Astrocyte of the spinal cord (primary cell): ENCODE results near the gene OPRM1.

ENCODE experiments used
- DNase-seq: peaks from one replicate; pipeline ENCODE4 v3.0.0; 2011; ENCODE audit warnings: low read depth, low spot score
- H3K4me3 ChIP-seq: 2 replicates; pipeline ENCODE4 v1.5.1; 2011; ENCODE audit warnings: low read depth, mild to moderate bottlenecking, low read length, moderate library complexity
- in situ Hi-C: cut with HindIII; loops from 2 replicates; pipeline ENCODE4 v1.10.0; 2017; ENCODE audit warnings: low sequenced_read_pairs
- TF ChIP-seq, protein P1 (sequence below): IDR thresholded peaks from 2 replicates; pipeline ENCODE4 v1.5.1; 2012; ENCODE audit warnings: low read depth, mild to moderate bottlenecking, low read length, inconsistent platforms

The OPRM1 gene

DNA sequence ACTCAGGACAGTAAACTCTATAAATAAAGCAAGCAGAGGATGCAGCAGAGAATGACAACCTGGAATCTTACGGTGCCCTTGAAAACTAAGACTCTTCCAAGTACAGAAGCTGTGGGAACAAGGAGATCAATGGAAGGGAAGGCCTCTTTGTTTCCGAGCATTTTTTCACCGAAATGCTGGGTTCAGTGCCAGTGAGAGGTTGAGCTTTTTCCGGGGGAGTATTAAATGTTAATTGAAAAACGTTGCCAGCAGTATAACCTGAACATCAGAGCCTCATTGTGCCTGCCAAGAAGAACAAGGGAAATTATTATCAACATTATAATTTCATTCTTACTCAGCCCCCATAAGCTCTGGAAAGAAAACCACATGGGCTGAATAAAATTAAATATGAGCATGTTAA, 17.5 kb downstream of the OPRM1 start:
- TF ChIP-seq, protein P1, sequence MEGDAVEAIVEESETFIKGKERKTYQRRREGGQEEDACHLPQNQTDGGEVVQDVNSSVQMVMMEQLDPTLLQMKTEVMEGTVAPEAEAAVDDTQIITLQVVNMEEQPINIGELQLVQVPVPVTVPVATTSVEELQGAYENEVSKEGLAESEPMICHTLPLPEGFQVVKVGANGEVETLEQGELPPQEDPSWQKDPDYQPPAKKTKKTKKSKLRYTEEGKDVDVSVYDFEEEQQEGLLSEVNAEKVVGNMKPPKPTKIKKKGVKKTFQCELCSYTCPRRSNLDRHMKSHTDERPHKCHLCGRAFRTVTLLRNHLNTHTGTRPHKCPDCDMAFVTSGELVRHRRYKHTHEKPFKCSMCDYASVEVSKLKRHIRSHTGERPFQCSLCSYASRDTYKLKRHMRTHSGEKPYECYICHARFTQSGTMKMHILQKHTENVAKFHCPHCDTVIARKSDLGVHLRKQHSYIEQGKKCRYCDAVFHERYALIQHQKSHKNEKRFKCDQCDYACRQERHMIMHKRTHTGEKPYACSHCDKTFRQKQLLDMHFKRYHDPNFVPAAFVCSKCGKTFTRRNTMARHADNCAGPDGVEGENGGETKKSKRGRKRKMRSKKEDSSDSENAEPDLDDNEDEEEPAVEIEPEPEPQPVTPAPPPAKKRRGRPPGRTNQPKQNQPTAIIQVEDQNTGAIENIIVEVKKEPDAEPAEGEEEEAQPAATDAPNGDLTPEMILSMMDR = no peak
- in situ Hi-C loops = no loop called here
- no peak for DNase-seq
- no peak overlapping the region for H3K4me3 ChIP-seq

DNA sequence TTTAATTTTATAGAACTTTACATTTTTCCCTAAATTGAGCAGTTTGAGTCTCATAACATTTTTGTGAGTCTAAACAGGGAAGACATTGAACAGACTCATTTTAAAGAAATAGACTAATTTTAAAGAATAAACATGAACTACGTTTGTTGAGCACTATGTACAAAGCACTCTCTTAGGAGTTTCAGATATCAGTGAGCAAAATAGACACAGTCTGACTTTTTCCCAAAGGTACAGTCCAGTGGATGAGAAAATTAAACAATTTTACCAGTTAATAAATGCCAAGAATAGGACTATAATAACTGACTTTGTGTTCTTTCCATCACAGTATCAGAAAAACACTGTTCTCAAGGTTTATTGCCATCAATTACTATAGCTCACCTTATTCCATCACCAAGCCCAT, 18.1 kb downstream of the OPRM1 start:
- DNase-seq = no peak
- in situ Hi-C loops = no loop called here
- TF ChIP-seq, protein P1 = no peak
- no peak overlapping the region for H3K4me3 ChIP-seq

DNA sequence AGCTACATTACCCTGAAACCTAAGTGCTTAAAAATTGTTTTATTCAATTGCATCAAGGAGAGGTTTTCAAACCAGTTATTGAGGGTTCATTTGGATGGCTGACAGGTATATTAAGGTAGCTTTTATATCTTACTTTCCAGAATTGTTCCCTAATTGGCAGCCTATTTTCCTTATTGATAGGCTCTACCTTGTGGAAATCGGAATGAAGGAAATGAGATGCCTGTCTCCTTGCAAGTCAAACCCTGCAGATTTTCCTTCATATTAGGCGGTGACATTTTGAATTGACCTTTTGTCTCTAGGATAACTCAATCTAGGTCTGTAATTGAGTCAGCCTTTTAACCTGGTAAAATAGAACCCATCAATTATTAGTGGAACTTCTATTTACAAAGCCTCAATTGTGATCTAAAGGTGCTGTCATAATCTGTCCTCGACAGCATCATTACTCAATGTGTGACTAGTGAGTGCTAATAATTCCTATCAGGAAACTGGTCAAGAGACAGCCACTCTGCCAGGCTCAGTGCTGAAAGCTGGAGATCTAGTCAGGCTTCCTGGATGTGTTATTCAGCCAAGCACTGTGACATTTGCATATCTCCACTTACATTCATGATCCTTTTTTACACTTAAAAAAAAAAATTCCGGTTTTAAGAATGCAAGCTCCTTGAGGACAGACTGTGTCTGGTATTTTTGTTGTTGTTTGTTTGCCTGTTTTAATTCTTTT, 20.1 kb downstream of the OPRM1 start:
- TF ChIP-seq, protein P1 = no peak
- no peak for DNase-seq
- no peak overlapping the region for H3K4me3 ChIP-seq
- in situ Hi-C loops = no loop called here

DNA sequence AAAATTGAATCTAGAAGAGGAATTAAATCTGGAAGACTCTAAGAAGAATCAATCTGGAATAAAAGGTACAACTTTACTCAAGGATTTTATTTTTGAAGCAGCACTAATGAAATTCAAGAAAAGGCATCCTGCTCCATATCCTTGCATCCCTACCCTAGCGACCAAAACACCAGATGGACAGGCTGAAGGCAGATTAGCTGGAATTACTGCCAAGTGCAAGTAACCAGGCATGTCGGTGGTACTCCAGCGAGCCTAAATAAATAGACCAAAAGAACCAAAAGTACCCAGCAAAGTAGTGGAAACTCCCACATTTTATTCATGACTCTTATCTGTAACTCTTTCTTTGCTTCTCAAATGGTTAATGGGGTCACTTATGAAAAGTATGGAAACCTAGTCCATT, 21.0 kb downstream of the OPRM1 start:
- TF ChIP-seq, protein P1 = no peak
- H3K4me3 ChIP-seq = no peak overlapping the region
- no peak for DNase-seq
- in situ Hi-C loops = no loop called here

DNA sequence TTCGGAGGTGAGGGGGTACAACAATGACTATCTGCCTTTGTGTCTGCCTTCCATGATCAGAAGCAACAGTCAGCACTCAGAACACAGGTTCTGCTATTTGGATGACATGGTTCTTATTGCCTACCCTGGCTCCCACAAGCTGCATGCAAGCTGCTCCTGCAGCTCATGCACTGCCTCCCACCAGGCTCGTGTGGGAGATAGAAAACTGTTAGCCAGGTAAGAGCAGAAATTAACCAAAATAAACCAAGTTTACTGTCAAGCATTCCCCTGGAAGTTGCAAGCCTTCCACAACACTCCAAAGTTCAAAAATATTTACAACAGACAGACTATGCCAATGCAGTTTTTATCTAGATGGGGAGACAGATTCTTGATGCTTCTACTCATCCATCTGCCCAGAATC, 31.0 kb downstream of the OPRM1 start:
- DNase-seq = no peak
- H3K4me3 ChIP-seq = no peak overlapping the region
- in situ Hi-C loops = no loop called here
- TF ChIP-seq, protein P1 = no peak

DNA sequence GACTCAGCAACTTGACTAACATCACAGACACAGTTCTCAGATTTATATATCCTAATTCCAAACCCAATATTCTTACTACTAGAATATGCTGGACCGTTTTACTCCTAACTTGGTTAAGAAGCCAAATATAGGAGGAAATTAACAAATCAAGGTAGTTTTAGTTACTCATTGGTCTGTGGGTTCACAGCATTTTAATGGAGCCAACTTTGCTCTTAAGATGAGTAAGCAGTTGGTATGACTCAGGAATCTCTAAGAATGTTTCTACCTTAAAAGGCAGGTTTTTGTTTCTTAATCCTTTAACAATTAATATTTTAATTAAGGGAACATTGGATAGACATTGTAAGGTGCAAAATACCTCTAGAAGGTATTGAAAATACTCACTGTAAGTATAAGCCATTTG, 31.6 kb downstream of the OPRM1 start:
- no peak for DNase-seq

More for the DNA sequence above, 31.6 kb downstream of the OPRM1 start:
- no peak overlapping the region for H3K4me3 ChIP-seq
- in situ Hi-C loops = no loop called here
- TF ChIP-seq, protein P1 = no peak
